Camera-type eye (tissue), 1 donor: ENCODE data around the gene ZNF675. TPM values are rescaled to one million over a fixed set of nuclear protein-coding genes. Genes with fewer than 3 reads are reported as not detected.

Experiments
- total RNA-seq: library from RNA; depleted of rRNA; stranded (reverse); fragments of >200 nt; gene quantifications from one replicate; pipeline ENCODE4 v1.2.3, GENCODE V29; 2014

The ZNF675 gene
- total RNA-seq = 34.1 TPM

GRCh38 chr19:23686621-23687423 lies at the start of gene ZNF675:
TSS of gene ZNF675 (minus strand) at chr19:23687212. CDS start at chr19:23687033, 179 bp downstream.

Other genes starting within 250 kb of the ZNF675 start
- 9.7 TPM for gene ZNF681, start 71.7 kb upstream of the ZNF675 start, total RNA-seq
- 9.9 TPM for gene ZNF726, start 227.7 kb upstream of the ZNF675 start, total RNA-seq